Activated T-helper 9 cell treated with anti-CD3 and anti-CD28 coated beads, Interleukin-2, amount 50 U/mL, for 16 hours (primary cell): Measurements from ENCODE around the gene MAMDC2.

Experiments
- DNase-seq: peaks from one replicate; pipeline ENCODE4 v3.0.0-alpha.2; 2020; ENCODE audit warnings: low read depth

The MAMDC2 gene

GRCh38 chr9:70262948-70263347 lies 219.3 kb downstream of the MAMDC2 start:
- no peak for DNase-seq

DNA sequence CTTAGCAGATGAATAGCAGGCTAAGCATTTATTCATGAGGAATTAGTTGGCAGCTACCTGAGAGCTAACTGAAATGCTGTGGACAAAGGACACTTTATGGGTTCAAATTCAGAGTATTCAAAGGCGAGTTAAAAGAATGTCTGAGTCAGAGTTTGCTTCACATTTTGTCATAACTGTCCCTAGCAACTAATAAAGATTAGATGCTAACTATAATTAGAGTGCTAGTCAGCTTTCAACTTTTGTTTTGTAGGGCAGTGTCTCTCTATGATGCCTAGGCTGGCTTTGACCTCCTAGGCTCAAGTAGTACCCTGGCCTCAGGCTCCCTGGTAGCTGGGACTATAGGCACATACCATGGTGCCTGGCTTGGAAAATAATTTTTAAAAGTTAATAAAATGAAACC lies 219.8 kb downstream of the MAMDC2 start:
- no peak for DNase-seq
